Neural crest cell (in vitro differentiated cells): ENCODE results near the gene THEM4. TPM values are rescaled to one million over a fixed set of nuclear protein-coding genes. Genes with fewer than 3 reads are reported as not detected.

Experiments used
- DNase-seq: peaks from one replicate; pipeline ENCODE4 v3.0.0; 2021; ENCODE audit warnings: low read depth, mixed read lengths, low spot score
- H3K27ac Mint-ChIP-seq: one replicate; pipeline ENCODE4 v1.8.0; 2021; ENCODE audit warnings: mild to moderate bottlenecking, mixed read lengths; ENCODE audit not compliant: unreplicated experiment
- H3K27me3 Mint-ChIP-seq: 2 replicates; pipeline ENCODE4 v1.8.0; 2021; ENCODE audit warnings: low read depth, mild to moderate bottlenecking, mixed read lengths
- H3K36me3 Mint-ChIP-seq: 2 replicates; pipeline ENCODE4 v1.8.0; 2021; ENCODE audit warnings: low read depth, mild to moderate bottlenecking, mixed read lengths
- H3K4me1 Mint-ChIP-seq: 2 replicates; pipeline ENCODE4 v1.8.0; 2021; ENCODE audit warnings: mixed read lengths
- H3K4me3 Mint-ChIP-seq: one replicate; pipeline ENCODE4 v1.8.0; 2021; ENCODE audit warnings: mild to moderate bottlenecking, mixed read lengths
- H3K9me3 Mint-ChIP-seq: 2 replicates; pipeline ENCODE4 v1.8.0; 2021; ENCODE audit warnings: mixed read lengths
- total RNA-seq: library from RNA; stranded (reverse); gene quantifications from 2 replicates; pipeline ENCODE4 v1.2.1, GENCODE V29; 2021
- TF ChIP-seq, protein P1 (sequence below): fragments of 200-600 bp; sonication (generic); conservative IDR thresholded peaks from 2 replicates; pipeline ENCODE4 v1.5.0; 2021; ENCODE audit warnings: antibody characterized with exemption, mild to moderate bottlenecking

The THEM4 gene
- total RNA-seq, 1 donor from 2014 or later = 21.6 TPM

DNA sequence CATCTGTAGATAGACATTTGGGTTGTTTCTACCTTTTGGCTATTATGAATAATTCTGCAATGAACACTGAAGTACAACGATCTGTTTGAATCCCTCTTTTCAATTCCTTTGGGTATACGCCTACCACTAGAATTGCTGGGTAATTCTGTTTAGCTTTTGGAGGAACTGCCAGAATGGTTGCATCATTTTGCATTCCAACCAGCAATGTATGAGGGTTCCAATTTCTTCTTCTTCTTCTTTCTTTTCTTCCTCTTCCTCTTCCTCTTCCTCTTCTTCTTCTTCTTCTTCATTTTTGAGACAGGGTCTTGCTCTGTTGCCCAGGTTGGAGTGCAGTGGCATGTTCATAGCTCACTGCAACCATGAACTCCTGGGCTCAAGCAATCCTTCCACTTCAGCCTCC is 42.0 kb downstream of the THEM4 start:
- H3K27ac Mint-ChIP-seq = no peak overlapping the region
- no peaks in the 10 kb centered on the region for H3K4me1 Mint-ChIP-seq
- no peak overlapping the region for H3K4me3 Mint-ChIP-seq
- H3K9me3 Mint-ChIP-seq = no peaks in the 10 kb centered on the region
- DNase-seq = no peak
- H3K36me3 Mint-ChIP-seq = no peaks in the 10 kb centered on the region
- TF ChIP-seq, protein P1, sequence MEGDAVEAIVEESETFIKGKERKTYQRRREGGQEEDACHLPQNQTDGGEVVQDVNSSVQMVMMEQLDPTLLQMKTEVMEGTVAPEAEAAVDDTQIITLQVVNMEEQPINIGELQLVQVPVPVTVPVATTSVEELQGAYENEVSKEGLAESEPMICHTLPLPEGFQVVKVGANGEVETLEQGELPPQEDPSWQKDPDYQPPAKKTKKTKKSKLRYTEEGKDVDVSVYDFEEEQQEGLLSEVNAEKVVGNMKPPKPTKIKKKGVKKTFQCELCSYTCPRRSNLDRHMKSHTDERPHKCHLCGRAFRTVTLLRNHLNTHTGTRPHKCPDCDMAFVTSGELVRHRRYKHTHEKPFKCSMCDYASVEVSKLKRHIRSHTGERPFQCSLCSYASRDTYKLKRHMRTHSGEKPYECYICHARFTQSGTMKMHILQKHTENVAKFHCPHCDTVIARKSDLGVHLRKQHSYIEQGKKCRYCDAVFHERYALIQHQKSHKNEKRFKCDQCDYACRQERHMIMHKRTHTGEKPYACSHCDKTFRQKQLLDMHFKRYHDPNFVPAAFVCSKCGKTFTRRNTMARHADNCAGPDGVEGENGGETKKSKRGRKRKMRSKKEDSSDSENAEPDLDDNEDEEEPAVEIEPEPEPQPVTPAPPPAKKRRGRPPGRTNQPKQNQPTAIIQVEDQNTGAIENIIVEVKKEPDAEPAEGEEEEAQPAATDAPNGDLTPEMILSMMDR = no peak
- peaks cover 6% of the 10 kb centered on the region for H3K27me3 Mint-ChIP-seq

DNA sequence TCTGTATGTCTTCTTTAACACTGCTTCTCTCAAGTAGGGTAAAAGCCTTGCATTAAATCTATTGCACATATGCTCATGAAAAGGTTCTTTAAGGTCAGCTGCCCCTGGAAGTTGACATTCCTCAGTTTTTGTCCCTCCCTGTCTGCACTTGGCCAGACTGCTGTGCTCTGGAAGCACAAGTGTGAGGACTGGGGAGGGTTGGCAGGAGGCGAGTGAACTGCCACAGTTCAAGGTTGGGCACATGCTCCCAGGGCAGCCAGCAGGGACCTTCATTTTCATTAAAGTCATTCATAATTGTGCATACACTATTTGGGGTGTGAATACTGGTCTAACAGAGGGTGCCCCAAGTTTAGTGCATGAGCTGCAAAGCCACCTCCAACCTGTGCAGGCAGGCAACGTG is 44.9 kb downstream of the THEM4 start:
- DNase-seq = no peak
- peaks cover 6% of the 10 kb centered on the region for H3K27me3 Mint-ChIP-seq
- peaks cover 11% of the 10 kb centered on the region for H3K4me1 Mint-ChIP-seq
- H3K4me3 Mint-ChIP-seq = no peak overlapping the region
- H3K27ac Mint-ChIP-seq = peak overlapping the region; percentile 57
- TF ChIP-seq, protein P1 = no peak
- H3K36me3 Mint-ChIP-seq = no peaks in the 10 kb centered on the region
- H3K9me3 Mint-ChIP-seq = no peaks in the 10 kb centered on the region

DNA sequence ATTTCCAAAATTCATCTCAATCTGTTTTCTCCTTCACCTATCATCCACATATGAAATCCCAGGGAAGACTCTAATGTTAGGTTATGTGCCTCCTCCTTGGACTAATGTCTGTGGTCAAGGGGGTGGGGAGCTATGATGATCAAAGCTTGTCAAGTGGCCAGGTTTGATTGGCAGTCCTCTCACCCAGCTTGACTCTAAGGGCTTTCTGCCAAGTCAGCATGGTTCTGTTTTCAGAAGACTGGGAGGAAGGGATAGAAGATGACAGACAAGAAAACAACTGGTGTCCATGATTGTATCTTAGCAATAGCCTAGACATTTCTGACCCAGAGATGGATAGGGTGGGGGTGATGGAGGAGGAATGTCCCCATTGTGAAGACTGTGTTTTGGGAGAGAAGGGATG is 46.7 kb downstream of the THEM4 start:
- peaks cover 11% of the 10 kb centered on the region for H3K4me1 Mint-ChIP-seq
- no peak overlapping the region for H3K27ac Mint-ChIP-seq
- H3K36me3 Mint-ChIP-seq = no peaks in the 10 kb centered on the region
- no peak for DNase-seq
- H3K9me3 Mint-ChIP-seq = no peaks in the 10 kb centered on the region
- TF ChIP-seq, protein P1 = no peak
- H3K27me3 Mint-ChIP-seq = peaks cover 6% of the 10 kb centered on the region
- H3K4me3 Mint-ChIP-seq = no peak overlapping the region

DNA sequence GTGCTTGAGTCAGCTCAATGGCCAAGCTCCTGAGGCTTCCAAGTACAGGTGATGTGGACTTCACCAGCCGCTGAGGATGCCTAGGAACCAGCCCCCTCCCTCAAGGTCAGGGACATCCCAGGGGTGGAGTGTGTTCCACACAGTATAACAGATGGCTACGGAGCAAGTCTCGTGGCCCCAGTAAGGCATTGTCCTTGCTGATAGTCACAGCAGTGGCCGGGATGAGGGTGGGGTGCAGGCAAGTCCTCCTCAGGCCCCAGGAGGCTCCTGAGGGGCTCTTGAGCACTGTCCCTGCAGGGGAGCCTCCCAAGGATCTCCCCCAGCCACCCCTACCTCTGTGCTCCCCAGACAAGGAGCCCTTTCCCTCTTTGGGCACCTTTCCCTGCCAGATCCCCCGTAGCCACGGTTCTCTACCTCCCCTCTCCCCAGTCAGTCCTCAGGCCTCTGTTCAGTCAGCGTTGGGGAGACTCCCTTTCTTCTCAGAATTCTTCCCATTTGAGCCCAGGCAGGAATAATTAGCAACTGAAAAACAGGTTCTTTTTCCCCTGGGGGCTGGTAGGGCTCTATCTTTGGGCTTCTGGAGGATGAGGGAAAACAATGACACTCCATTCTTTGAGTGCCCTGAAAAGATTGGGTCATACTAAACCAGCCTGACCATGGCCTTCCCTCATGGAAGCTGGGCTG is 48.7 kb downstream of the THEM4 start:
- Mint-ChIP-seq H3K4me1 (peaks cover 17% of the 10 kb centered on the region), H3K36me3 (no peaks in the 10 kb centered on the region), H3K27ac (no peak overlapping the region), H3K27me3 (peaks cover 4% of the 10 kb centered on the region), H3K9me3 (no peaks in the 10 kb centered on the region), H3K4me3 (no peak overlapping the region)
- TF ChIP-seq, protein P1 = no peak
- DNase-seq = no peak

- Mint-ChIP-seq H3K27me3 (peaks cover 4% of the 10 kb centered on the region), H3K36me3 (no peaks in the 10 kb centered on the region), H3K4me1 (peaks cover 18% of the 10 kb centered on the region), H3K9me3 (no peaks in the 10 kb centered on the region), H3K27ac (peak overlapping the region; percentile 6), H3K4me3 (no peak overlapping the region)
- no peak for DNase-seq
- TF ChIP-seq, protein P1 = no peak
These were observed 49.4 kb downstream of the THEM4 start for GRCh38 chr1:151859891-151860293.
